Spleen (tissue), 3 donors: ENCODE data around the gene PILRA.
"Not testable (repeated sequence)": the region's sequence is repeated elsewhere in the genome, so short reads cannot be mapped to it uniquely, and the experiment has no call there.

Experiments
- POLR2A ChIP-seq, 3 donors: fragments of 450-650 bp; IDR thresholded peaks; one replicate each; pipeline ENCODE4 v1.5.1; 2017; ENCODE audit warnings: antibody characterized with exemption in 3 of 3, mild to moderate bottlenecking in 1 of 3
- POLR2AphosphoS5 ChIP-seq, 3 donors: sonication (generic); formaldehyde crosslinking; IDR thresholded peaks; one replicate each; pipeline ENCODE4 v1.5.1; 2017; ENCODE audit warnings: antibody characterized with exemption in 3 of 3

DNA sequence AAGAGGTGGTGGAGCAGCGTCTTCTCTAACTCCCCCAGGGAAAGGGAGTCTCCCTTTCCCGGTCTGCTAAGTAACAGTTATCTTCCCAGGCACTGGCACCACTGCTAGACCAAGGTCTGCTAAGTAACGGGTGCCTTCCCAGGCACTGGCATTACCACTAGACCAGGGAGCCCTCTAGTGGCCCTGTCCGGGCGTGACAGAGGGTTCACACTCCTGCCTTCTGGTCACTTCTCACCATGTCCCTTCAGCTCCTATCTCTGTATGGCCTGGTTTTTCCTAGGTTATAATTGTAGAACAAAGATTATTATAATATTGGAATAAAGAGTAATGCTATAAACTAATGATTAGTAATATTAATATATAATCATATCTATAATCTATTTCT, 28.0 kb upstream of the PILRA start:
- TF ChIP-seq POLR2AphosphoS5, POLR2A (IDR thresholded peaks at IDR 0.05): not testable (repeated sequence)
